CD4-positive, alpha-beta T cell treated with Interleukin-15 for 4 hours (primary cell): ENCODE data around the gene GPR15LG.
A peak's percentile ranks its signal among the peaks of the same experiment; 100 is the strongest.
"Not testable (repeated sequence)": the region's sequence is repeated elsewhere in the genome, so short reads cannot be mapped to it uniquely, and the experiment has no call there.

Experiments
- DNase-seq: peaks from one replicate; pipeline ENCODE4 v3.0.0-alpha.2; 2020; ENCODE audit warnings: low spot score

Gene GPR15LG

GRCh38 chr10:84166620-84167288, 6.8 kb upstream of the GPR15LG start:
- DNase-seq: no peak

DNA sequence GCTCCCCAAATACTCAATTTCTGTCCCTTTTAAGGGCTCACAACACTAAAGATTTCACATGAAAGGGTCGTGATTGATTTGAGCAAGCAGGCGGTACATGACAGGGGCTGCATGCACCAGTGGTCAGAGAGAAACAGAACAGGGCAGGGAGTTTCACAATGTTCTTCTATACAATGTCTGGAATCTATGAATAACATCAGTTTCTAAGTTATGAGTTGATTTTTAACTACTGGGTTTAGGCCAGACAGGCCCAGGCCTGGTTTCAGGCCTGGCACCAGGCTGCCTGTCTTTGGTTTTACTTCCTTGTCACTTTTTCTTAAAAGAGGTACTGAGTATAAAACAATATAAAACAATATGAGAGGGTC, 6.3 kb upstream of the GPR15LG start:
- not testable (repeated sequence) for DNase-seq

- DNase-seq: not testable (repeated sequence)
Observed at GRCh38 chr10:84168382-84168781, 5.2 kb upstream of the GPR15LG start.

- DNase-seq: not testable (repeated sequence)
Observed at GRCh38 chr10:84171237-84171636, 2.4 kb upstream of the GPR15LG start.

DNA sequence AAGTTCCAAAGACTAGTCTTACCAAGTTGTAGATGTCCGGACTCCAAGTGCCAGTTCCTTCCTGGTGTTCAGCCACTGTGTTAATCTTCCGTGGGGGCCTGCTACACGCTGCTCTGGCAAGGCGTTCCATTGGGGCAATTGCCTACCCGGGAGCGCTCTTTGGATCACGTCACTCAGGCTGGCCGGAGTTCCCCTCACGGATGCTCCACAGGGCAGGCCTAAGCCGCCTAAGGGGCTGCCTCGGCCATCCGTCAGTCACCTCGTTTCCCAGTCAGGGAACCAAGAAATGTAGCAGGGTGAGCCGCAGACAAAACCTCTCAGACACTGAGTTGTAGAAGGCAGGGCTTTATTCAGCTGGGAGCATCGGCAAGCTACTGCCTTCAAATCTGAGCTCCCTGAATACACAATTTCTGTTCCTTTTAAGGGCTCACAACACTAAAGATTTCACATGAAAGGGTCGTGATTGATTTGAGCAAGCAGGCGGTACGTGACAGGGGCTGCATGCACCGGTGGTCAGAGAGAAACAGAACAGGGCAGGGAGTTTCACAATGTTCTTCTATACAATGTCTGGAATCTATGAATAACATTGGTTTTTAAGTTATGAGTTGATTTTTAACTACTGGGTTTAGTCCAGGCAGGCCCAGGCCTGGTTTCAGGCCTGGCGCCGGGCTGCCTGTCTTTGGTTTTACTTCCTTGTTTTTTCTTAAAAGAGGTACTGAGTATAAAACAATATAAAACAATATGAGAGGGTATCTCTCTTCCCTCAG, 1.7 kb upstream of the GPR15LG start:
- not testable (repeated sequence) for DNase-seq

GRCh38 chr10:84172467-84173356, 889 bp upstream of the GPR15LG start:
- no peak for DNase-seq

- no peak for DNase-seq
Observed at GRCh38 chr10:84175436-84175835, 1.8 kb downstream of the GPR15LG start.

DNA sequence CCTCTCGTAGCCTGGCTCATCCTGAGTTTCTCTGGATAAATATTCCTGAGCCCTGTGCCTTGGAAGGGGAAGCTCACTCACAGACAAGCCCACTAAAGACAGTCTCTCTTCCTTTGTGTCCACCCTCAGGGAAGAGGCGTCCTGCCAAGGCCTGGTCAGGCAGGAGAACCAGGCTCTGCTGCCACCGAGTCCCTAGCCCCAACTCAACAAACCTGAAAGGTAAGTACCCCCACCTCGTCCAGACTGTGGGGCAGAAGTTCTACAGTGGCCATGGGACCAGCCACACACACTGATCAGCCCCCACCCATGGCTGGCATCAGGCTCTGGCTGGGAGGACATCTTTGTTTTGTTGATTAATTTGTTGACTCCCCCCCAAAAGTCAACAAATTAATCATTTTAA, 2.8 kb downstream of the GPR15LG start:
- no peak for DNase-seq

GRCh38 chr10:84176836-84177474, 3.4 kb downstream of the GPR15LG start:
- DNase-seq: no peak

DNA sequence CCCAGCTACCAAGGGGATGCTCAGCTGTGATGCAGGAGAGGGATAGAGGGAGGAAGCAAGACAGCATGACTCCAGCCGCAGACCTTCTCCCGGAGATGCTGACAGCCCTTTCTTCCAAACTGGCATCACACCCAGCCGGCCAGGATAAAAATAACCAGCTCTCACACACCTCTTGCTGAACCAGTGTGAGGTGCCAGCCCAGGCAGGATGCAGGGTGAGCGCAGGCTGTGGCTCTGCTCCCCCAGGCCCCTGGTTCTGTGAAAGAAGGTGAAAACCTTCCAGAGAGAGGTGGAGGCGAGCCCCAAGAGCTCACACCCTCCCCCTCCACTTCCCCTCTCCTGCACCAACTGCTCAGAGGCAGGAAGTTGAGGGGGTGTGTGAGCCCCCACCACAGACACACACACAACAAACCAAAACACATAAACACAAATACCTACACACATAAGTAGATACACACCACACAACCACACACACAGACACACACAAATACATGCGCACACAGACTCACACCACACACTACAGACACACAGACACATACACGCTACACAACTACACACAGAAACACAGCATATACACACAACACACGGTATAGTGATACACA, 4.0 kb downstream of the GPR15LG start:
- peak; percentile 56 for DNase-seq

DNA sequence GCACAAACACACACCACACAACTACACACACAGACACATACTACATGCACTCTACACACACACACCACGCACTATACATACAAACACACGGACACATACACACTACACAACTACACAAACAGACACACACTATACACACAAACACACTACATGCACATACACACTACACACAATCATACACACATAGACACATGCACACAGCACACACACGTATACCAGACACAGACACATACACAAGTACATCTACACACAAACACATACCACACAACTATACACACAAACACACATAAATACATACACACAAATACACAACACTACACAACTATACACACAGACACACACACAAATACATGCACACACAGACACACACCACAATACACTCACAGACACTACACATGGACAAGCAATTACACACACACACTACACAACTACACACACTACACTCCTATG, 4.6 kb downstream of the GPR15LG start:
- DNase-seq: no peak

GRCh38 chr10:84179059-84179710, 5.6 kb downstream of the GPR15LG start:
- DNase-seq: peak; percentile 34

DNA sequence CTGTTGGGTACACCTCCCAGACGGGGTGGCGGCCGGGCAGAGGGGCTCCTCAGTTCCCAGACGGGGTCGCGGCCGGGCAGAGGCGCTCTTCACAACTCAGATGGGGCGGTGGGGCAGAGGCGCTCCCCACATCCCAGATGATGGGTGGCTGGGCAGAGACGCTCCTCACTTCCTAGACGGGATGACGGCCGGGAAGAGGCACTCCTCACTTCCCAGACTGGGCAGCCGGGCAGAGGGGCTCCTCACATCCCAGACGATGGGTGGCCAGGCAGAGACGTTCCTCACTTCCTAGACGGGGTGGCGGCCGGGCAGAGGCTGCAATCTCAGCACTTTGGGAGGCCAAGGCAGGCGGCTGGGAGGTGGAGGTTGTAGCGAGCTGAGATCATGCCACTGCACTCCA, 6.8 kb downstream of the GPR15LG start:
- DNase-seq: not testable (repeated sequence)

- no peak for DNase-seq
Observed at GRCh38 chr10:84181631-84182030, 8.0 kb downstream of the GPR15LG start.

DNA sequence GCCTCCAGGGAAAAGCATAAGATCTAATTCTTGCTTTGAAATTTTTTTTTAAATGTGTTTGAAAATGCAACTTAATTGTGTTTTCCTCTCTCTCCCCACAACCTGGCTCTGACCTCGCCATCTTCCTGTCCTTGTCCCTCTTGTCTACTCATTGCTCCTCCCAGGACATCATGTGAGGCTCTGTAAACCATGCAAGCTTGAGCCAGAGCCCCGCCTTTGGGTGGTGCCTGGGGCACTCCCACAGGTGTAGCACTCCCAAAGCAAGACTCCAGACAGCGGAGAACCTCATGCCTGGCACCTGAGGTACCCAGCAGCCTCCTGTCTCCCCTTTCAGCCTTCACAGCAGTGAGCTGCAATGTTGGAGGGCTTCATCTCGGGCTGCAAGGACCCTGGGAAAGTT, 10.9 kb downstream of the GPR15LG start:
- no peak for DNase-seq

- DNase-seq: no peak
Observed at GRCh38 chr10:84185526-84186175, 12.1 kb downstream of the GPR15LG start.

- no peak for DNase-seq
Observed at GRCh38 chr10:84188815-84189214, 15.2 kb downstream of the GPR15LG start.

DNA sequence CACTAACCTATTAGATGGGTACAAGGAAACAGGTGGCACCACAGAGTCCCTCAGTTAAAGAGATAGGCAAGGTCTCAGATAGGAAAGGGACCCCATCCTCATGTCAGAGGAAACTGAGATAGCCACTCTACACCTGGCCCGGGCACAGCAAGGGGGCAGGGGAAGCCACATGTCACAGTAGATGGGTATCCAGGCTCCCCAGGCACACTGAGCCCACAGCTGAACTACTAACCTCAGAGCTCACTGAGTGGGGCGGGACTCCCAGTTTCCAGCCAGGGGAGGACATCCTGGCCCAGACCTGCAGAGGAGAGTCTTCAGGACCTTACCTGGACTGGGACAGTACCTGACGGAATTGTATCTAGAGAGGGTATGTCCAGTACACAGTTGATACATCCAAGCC, 17.0 kb downstream of the GPR15LG start:
- no peak for DNase-seq

- DNase-seq: no peak
Observed at GRCh38 chr10:84191106-84191505, 17.5 kb downstream of the GPR15LG start.

GRCh38 chr10:84193327-84193726, 19.7 kb downstream of the GPR15LG start:
- DNase-seq: no peak
